Activated T-helper 1 cell treated with Interleukin-2 at 50 U/mL for 16 hours (primary cell): ENCODE measurements around the gene PRKCH.
A peak's percentile ranks its signal among the peaks of the same experiment; 100 is the strongest.
"Not testable (repeated sequence)": the region's sequence is repeated elsewhere in the genome, so short reads cannot be mapped to it uniquely, and the experiment has no call there.

Experiments
- DNase-seq: peaks from one replicate; pipeline ENCODE4 v3.0.0-alpha.2; 2020; ENCODE audit warnings: low read depth

PRKCH gene

DNA sequence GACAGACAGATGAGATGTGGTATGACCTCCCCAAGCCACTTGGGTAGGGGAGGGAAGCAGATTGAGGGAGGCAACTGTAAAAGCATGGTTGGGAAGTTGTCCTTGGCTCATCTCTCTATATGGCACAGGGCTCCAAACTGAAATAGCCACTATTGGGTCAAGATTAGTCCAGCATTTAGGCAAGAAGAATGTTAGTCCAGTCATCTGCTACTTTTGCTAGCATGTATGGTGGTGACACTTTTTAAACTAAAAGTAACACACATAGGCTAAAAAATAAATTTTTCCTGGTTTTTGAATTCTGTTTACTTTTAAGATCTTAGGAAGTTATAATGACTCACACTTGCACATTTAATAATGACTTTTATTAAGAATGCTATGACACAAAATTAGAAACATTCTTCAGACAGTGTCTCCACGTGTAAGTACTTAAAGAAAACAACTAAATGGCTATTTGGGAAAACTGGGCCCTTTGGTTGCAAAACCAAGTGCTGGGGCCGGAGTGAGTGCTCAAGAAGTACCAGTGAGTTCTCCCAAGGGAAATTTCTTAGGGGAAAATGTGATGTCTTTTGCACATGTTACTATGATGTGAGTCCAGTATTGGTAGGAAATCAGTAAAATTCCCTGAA lies 194.9 kb downstream of the PRKCH start:
- DNase-seq = no peak

DNA sequence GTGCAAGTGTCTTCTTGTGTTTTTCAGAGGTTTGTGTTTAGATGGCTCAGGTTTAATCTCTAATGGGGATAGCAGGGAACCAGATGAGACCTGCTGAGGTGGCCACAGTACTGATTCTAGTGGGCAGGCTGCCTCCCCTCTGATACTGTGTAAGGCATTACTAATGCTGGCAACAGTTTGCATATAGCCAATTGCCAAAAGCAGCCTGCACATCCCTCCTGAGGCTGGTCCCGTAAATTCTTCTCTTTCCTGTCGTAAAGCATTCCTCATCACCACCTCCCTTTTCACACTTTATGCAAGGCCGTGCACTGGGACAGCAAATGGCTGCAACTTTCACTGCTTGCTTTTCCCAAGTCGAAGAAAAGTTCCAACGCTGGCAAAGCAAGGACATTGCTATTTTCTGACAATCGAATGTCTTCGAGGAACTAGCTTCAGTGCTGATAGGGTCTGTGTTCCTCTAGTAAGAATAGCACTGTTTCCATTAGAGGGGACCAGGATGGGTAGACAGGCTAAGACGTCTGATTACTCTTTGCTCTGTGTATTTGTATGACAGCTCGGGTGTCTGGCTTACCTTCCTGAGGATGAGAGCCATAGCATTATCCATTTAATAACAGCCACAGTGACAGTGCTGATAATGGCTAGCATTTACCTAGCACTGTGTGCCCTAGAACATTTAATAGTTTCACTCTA lies 195.7 kb downstream of the PRKCH start:
- no peak for DNase-seq

DNA sequence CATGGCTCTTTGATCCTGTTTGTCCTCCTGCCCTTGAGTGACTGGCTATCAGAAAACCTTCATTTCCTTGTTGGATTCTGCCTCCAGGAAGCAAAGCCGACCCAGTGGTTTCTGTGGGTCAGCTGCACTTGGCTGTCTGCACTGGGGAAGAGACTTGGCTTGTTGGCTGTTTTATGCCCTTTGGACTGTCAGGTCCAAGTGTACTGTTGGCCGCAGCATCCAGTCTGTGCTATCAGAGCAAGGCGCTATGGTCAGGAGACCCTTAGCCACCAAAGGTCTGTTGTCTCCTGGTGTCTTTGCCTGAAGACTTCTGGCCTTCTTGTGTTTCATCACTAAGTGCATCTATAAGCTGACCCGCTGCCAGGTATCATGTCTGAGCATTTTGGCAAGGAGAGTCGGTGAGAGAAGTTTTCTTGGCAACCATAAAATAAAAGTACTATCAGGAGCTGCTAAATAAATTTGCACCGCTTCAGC lies 196.6 kb downstream of the PRKCH start:
- DNase-seq = no peak

DNA sequence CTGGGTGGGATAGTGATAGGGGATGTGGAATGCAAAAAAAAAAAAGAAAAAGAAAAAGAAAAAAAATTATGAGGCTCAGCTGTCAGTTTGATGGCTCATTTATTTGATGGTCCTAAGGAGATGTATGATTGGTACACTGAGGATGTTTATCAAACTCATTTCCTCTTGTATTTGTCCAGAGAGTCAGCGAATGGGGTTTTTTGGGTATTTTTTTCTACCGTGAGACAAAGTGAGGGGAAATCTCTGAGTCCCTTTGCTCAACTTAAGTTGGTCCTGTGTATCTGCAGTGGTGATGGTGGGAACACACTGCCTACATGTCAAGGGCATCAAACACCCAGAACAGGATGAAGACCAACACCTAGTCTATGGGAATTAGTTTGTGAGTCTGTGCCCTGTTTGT lies 197.0 kb downstream of the PRKCH start:
- no peak for DNase-seq

DNA sequence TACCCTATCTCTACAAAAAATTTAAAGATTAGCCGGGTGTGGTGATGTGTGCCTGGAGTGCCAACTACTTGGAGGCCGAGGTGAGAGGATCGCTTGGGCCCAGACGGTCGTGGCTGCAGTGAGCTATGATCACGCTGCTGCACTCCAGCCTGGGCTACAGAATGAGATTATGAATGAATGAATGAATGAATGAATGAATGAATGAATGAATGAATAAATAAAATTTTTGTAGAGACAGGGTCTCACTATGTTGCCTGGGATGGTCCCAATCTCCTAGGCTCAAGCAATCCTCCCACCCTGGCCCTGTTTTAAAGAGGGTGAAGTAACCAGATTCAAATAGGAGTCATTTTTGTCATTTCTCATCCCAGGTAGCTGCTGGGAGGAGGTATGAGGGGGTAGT lies 197.7 kb downstream of the PRKCH start:
- DNase-seq = no peak

DNA sequence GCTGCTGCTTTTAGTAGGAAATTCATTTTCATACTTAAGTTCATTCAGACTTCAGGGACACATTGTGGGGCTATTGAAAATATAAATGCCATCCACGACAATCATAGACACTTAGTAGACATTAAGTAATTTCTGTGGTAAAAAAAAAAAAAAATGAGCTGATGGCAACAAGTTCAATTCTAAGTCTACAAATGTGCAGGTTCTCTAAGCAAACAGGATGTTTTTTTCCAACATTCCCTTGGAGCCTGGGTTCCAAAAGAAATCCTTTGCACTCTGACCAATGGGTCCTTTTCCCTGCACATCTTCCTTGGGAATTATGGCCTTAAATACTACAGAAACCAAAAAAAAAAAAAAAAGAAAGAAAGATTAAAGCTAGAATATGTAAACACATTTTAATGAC lies 198.4 kb downstream of the PRKCH start:
- DNase-seq = no peak

DNA sequence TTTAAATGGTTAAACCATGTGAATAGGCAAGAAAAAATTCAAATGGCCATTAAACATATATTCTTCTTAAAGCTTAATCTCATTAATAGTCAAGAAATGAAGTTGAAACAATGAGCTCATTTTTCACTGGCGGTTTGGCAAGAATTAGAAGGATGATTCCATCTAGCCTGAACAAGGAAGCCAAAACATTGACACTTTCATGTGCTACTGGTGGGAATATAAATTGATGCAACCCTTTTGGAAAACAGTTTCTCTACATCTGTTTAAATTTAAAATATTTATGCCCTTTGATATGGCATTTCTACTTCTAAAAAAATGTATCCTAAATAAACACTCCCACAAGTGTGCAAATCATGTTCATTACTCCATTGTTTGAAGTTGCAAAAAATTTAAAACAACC lies 199.2 kb downstream of the PRKCH start:
- no peak for DNase-seq

DNA sequence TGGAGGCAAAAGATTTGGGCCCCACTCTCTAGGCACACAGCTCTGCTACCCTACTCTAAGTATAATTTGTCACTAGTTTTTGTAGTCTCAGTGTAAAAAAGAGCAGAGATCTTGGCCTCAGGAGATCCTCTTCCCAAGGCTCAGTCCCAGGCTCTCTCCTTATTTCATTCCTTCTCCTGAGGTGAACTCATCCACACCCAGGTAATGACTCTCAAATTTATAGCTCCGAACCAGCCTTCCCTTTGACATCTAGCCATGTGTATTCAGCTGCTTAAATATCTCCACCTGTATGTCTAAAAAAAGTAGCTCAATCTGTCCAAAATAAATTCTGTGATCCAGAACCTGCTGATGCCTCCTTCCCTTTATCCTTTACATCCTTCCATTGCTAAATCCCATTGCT lies 200.4 kb downstream of the PRKCH start:
- DNase-seq = no peak

DNA sequence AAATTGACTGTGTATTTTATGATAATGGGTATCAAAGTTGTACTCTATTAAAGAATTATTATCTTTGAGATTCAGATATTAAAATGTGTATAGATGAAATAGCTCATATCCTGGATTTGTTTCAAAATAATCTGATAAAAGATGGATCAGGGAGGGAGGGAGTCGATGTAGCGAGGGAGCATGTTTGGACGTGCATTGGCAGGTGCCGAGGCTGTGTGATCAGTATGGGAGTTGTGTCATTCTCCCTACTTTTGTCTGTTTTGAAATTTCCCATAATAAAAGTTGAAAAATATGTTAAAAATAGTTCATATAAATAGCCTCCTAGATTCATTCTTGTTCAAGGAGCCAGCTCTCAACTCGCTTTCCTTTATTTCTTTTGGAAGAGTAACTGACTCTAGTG lies 202.4 kb downstream of the PRKCH start:
- no peak for DNase-seq

DNA sequence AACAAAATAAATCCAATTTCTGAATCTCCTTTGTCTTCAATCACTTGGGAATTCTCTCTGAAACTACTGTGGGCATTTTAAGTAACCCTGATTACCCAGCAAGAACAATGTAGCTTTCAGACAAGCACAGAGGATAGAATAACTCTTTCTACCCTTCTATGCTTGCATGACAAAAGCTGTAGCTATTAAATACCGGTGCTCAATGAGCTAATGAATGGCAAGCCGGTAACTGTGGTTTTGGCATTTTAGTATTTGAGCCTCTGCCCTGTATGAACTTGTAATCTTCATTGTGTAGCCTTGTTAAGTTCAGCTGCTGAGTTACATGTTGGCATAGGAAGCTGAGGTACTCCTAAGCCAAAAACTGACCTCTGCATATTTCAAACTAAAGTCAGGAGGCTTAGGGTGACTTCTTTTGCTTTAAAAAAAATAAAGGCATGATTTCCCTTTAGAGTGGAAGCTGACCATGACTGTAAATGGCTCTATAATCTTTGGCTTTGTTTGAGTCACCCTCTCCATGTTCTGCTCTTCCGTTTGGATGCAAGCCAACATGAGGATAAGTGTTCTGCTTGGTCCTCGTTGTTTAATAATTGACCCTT lies 202.9 kb downstream of the PRKCH start:
- DNase-seq = no peak

DNA sequence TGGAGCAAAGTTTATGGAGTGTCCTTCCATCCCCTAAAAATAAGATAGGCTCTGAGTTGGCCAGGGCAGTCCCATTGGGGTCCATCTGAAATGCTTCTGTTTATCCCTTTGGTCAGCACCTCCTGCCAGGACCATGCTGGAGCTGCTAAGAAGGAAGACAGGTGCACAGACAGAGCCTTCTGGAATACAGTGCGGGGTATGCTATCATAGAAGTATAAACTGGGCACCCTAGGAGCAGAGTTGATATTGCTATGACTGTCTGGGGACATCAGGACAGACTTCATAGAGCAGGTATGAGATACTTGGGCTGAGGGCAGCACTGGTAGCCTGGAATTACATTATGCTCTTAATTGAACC lies 203.5 kb downstream of the PRKCH start:
- no peak for DNase-seq

DNA sequence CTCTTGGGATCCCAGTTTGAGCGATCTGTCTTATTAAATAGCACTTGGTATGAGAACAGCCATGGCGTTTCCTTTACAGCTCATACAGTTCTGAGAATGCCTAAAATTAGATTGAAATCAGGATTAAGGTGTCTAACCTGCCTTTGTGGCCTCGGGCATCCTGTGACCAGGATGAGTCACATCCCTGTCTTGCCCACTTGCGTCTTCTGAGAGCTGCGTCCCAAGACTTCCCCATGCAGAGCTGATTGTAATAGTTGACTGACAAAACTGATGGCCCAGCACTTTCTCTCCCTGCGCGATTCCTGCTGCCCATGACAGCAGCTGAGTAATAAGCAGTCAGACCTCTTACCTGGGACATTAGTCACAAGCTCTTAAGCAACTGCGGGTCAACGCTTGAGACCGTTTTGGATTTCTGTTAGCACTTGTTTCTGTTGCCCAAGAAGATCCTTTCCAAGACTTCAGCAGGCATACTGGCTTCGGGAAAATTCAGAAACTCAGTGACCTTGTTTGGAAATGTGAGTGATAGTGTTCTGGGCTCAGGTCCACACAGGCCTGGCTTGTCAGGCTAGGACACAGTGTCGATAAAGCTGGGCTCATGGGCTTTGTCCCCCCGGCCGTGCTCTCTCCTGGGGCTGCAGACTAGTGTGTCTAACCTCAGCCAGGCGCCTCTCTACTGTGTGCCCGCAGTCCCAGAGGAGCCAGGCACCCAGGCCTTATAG lies 204.1 kb downstream of the PRKCH start:
- peak; percentile 36 for DNase-seq

DNA sequence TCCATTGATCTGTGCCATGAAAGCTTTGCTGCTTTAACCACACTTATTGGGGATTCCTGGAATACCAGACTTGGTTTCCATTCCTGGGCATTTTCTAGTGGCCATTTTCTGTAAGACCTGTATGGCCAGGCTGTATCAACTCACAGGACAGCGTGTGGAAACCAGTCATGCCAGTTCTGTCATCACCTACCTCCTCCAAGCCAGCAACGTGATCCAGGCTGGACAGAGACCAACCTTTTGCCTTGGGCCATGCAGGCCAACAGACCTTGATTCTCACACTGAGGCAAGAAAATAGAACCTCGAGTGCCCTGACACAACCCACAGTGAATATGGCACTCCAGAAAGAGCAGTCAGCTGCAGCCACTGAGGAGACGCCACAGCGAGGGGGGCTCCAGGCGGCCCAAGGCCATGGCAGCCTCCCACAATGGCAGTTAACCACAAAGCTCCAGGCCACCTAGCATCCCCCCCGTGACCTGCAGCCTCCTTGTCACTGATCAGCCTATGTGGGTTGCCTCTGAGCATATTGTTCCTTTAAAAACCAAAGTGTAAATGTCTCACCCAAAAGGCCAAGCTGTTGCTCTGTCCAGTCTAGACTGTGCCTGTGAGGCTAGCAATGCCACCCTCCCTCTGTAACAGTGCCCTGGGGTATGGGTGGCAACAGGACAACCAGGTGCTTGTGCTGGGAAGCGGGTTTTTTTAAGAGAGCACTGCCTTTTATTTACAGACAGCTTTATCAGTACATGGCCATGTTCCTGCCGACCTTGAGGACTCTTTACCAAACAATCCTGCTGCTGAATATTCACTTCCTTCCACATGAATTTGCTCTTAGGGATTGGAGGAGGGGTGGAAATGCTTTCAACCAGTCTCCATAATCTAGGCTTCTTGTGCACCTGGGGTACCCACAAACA lies 205.3 kb downstream of the PRKCH start:
- DNase-seq = no peak

DNA sequence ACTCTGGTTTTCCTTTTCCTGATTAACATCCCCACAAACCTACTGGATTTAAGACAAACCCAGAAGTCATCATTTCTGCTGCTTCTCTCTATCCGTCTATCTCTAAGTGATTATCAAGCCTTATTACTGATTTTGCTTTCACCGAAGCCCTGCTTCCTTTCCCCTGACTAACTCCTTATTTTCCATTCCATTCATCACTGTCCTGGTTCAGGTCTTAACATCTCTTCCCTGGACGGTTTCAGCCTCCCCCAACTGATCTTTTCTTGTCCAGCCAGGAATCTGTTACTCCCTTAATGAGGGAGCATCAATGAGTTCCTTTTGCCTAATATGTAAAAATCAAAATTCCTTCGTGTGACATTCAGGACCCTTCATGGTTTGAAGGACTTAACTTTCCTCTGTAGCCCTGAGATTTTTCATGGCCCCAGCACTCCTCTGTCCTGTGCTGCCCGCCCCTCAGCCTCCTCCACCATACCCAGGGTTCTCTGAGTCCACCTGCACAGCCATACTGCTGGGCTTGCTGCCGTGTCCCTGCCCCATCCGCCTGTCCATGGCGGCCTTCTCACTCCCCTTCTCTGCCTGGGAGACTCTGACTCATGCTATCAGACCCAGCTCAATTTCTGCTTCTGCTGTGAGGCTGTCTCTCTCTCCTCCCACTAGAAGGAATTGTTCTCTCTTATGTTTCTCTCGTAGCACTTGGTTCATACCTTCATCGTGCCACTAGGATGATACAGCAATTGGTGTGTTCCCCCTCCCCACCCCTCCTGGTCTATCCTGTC lies 206.1 kb downstream of the PRKCH start:
- DNase-seq = no peak

DNA sequence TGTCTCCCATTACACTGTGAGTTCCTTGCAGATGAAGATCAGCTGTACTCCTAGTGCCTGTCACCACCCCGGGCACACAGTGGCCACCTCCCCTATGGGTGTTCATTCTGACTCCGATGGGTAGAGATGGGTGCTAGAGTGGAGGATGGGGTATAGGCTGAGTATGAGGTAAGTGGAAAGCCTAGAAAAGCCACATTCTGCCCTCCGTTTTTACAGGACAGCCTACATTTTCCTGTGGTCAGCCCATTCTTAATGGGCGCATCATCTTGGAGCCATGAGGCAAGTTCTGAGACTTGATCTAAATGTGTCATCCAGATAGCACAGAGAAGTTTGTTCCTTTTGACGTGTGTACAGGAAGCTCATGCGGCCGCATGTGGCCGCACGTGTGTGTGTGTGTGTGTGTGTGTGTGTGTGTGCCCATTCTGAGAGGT lies 207.2 kb downstream of the PRKCH start:
- no peak for DNase-seq

DNA sequence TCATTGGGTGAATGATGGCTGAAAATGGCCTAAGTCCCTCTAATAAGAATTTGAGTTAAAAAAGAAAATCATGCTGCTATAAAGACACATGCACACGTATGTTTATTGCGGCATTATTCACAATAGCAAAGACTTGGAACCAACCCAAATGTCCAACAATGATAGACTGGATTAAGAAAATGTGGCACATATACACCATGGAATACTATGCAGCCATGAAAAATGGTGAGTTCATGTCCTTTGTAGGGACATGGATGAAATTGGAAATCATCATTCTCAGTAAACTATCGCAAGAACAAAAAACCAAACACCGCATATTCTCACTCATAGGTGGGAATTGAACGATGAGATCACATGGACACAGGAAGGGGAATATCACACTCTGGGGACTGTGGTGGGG lies 208.0 kb downstream of the PRKCH start:
- DNase-seq = not testable (repeated sequence)

DNA sequence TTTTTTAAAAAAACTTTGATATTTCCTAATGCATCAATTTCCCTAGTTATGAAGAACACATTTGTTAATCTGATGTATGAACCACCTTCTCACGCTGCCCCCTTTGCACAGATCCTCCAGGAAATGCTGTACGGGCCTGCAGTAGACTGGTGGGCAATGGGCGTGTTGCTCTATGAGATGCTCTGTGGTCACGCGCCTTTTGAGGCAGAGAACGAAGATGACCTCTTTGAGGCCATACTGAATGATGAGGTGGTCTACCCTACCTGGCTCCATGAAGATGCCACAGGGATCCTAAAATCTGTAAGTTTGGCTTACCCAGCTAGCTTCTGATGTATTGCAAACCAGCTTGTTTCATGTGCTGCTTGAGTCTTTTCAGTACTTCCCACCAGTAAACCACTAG lies 208.9 kb downstream of the PRKCH start:
- no peak for DNase-seq

DNA sequence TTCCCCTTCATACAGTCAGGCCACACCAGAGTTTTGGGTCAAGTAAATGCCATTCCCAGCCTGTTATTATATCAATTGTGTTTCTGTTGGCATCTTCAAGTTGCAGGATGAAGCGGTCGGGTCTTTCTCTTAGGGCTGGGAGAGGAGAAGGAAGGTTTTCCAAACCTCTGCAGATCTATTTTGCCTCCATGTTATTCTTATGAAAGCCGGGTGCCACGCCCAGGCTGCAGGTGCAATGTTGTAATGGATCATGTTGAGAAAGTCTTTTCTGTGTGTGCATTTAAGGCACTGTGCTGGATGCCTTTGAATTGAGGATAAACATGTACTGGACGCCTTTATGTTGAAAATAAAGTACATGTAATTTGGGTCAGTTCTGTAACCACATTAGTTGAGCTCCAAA lies 209.5 kb downstream of the PRKCH start:
- DNase-seq = no peak

DNA sequence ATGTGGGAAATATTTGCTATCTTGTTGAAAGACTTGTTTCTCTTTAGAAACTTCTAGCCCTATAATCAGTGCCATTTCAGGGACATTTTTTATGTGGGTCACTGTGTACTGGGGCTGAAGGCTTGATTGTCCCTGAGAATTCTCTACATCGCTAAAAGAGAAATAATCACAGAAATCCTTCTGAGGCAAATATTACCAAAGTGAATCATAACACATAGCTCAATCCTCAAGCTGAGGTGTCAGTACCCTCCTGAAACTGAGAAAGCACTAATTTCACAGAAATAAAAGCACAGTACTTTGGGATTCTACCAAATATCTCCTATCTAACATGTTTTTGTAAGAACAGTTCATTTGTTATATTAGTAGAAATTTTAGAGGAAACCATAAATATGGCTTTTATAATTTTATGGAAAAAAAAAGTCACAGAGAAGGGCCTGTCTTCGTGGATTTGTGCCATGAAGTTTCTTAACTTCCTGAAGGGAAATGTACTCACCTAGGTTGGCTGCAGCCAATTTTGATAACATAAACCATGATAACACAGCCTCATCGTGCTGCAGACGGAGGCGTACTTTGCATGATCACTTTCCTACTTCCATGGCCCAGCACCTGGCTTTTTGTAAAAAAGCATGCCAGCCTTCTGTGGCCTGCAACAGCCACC lies 210.2 kb downstream of the PRKCH start:
- DNase-seq = no peak

DNA sequence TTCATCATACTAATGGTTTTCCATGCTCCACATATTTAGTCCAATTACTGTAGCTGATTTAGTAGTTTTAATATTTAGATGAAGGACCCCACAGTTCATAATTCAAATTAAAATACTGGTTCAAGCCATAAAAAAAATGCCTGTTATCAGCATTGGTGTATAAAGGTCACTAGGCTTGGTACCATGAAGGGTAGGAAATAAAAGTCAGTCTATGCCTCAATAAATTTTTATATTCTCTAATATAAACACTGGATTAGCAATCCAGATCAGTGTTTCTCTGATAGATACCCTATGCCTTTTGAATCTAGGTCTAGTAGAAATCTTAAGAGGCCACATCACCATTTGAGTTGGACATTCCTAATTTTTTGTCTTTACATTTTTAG lies 210.7 kb downstream of the PRKCH start:
- DNase-seq = no peak

DNA sequence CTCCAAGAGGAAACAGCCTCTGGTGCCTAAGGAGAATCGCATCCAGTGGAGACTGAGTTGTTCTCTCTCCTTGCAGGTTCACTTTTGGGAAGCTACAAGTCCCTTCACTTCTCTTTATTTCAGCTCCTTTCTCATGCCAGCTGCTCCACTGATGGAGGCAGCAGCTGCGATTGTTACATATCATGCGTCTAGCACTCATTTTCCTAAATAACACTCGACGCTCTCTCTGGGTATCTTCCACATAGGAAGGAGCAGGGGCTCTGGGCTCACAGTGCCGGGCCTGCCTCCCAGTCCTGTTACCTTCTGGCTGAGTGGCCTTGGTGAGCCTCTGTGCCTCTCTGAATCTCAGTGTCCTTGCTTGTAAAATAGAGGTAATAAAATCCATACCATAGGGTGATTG lies 211.4 kb downstream of the PRKCH start:
- no peak for DNase-seq
